Caco-2 (cell line): ENCODE data around the gene FOXS1. TPM values are rescaled to one million over a fixed set of nuclear protein-coding genes. Genes with fewer than 3 reads are reported as not detected.

Experiments used
- BruUV-seq: library from RNA; stranded (reverse); fragments of 400-500 nt; replicated peaks from 2 replicates; lab custom pipeline; 2021; lab: Mats Ljungman, UMichigan
- CTCF ChIA-PET: fragments of 300-600 bp; sonication (Branson Sonifier 250); formaldehyde crosslinking; loops from one replicate; lab custom pipeline; 2022; ENCODE audit warnings: antibody characterized with exemption; lab: Charles Lee
- POLR2A ChIA-PET: fragments of 300-600 bp; sonication (Branson Sonifier 250); formaldehyde crosslinking; loops from one replicate; lab custom pipeline; 2022; ENCODE audit warnings: antibody characterized with exemption; lab: Charles Lee
- DNase-seq, 2 experiments: peaks; one replicate each; pipeline versions ENCODE4 v3.0.0 to v3.0.0-alpha.2; 2020 to 2022
- H3K27me3 ChIP-seq: replicated peaks from 2 replicates; pipeline ENCODE4 v1.6.0; 2011; ENCODE audit warnings: low read length; ENCODE audit not compliant: control insufficient read depth, insufficient read depth
- H3K36me3 ChIP-seq: 2 replicates; pipeline ENCODE4 v1.5.1; 2011; ENCODE audit warnings: low read length; ENCODE audit not compliant: control insufficient read depth, insufficient read depth
- H3K4me1 ChIP-seq: fragments of 250-450 bp; sonication (Bioruptor Pico); 2 replicates; pipeline ENCODE4 v1.5.1; 2020; ENCODE audit warnings: mild to moderate bottlenecking
- H3K4me3 ChIP-seq: 2 replicates; pipeline ENCODE4 v1.5.1; 2011; ENCODE audit warnings: low read depth, mild to moderate bottlenecking, control low read depth, low read length
- H3K9me3 ChIP-seq: fragments of 250-450 bp; sonication (Bioruptor Pico); 2 replicates; pipeline ENCODE4 v1.5.1; 2020; ENCODE audit warnings: mild to moderate bottlenecking, moderate library complexity
- H3K27ac Mint-ChIP-seq: one replicate; pipeline ENCODE4 v1.8.0; 2022; ENCODE audit warnings: mixed read lengths; ENCODE audit not compliant: unreplicated experiment
- H3K27me3 Mint-ChIP-seq: one replicate; pipeline ENCODE4 v1.8.0; 2022; ENCODE audit warnings: mixed read lengths; ENCODE audit not compliant: insufficient read depth, unreplicated experiment
- H3K36me3 Mint-ChIP-seq: one replicate; pipeline ENCODE4 v1.8.0; 2022; ENCODE audit warnings: mild to moderate bottlenecking, mixed read lengths; ENCODE audit not compliant: insufficient read depth, unreplicated experiment
- H3K4me1 Mint-ChIP-seq: one replicate; pipeline ENCODE4 v1.8.0; 2022; ENCODE audit warnings: low read depth, mixed read lengths; ENCODE audit not compliant: unreplicated experiment
- H3K4me3 Mint-ChIP-seq: one replicate; pipeline ENCODE4 v1.8.0; 2022; ENCODE audit warnings: mild to moderate bottlenecking, moderate library complexity, mixed read lengths; ENCODE audit not compliant: unreplicated experiment
- H3K9me3 Mint-ChIP-seq: one replicate; pipeline ENCODE4 v1.8.0; 2022; ENCODE audit warnings: mixed read lengths; ENCODE audit not compliant: unreplicated experiment
- intact Hi-C: fragments of 100-400 bp; cut with micrococcal nuclease; formaldehyde crosslinking; loops from one replicate; pipeline ENCODE4 v1.10.0; 2022; ENCODE audit not compliant: unreplicated experiment
- total RNA-seq: library from RNA; stranded (reverse); gene quantifications from 2 replicates; pipeline ENCODE4 v1.2.3, GENCODE V29; 2022
- TF ChIP-seq, protein P1 (sequence below), 2 experiments: fragments of 200-600 bp in 1 of 2; IDR thresholded peaks; 1 replicate in 1 of 2; 2 replicates in 1 of 2; pipeline versions ENCODE4 v1.5.1 to v1.8.0; 2011 to 2022; ENCODE audit warnings: antibody characterized with exemption in 1 of 2, control low read depth in 1 of 2, inconsistent platforms in 1 of 2, low read depth in 1 of 2, low read length in 1 of 2, mild to moderate bottlenecking in 1 of 2, moderate library complexity in 1 of 2; ENCODE audit not compliant: insufficient read depth in 1 of 2, severe bottlenecking in 1 of 2, unreplicated experiment in 1 of 2

Gene FOXS1
- total RNA-seq, 1 experiment from 2014 or later = not detected

DNA sequence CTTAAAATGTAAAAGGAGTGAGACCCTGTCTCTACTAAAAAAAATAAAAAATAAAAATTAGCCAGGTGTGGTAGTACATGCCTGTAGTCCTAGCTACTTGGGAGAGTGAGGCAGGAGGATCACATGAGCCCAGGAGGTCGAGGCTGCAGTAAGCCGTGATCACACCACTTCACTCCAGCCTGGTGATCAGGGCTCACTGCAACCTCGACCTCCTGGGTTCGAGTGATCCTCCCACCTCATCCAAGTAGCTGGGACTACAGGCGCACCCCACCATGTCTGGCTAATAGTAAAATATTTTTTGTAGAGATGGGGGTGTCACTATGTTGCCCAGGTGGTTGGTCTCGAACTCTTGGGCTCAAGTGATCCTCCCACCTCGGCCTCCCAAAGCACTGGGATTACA, 8.1 kb upstream of the FOXS1 start:
- Histone ChIP-seq H3K9me3 (no peaks in the 10 kb centered on the region), H3K36me3 (no peaks in the 10 kb centered on the region), H3K27me3 (peaks cover 9% of the 10 kb centered on the region), H3K4me3 (no peak overlapping the region), H3K4me1 (peaks cover 7% of the 10 kb centered on the region)
- Mint-ChIP-seq H3K27me3 (peaks cover 22% of the 10 kb centered on the region), H3K4me1 (no peaks in the 10 kb centered on the region), H3K4me3 (no peak overlapping the region), H3K36me3 (no peaks in the 10 kb centered on the region), H3K9me3 (no peaks in the 10 kb centered on the region), H3K27ac (no peak overlapping the region)
- peak in 1 of 2 experiments; percentile 33 for DNase-seq
- intact Hi-C loops = loop anchor here (5.0 kb wide), 1 partner anchor 164 kb away; no protein-coding TSS in a partner anchor
- POLR2A ChIA-PET = interaction anchor here (0.6 kb wide), 2 partner anchors 177 to 529 kb away, joined by 3 to 11 read pairs; no protein-coding TSS in a partner anchor
- TF ChIP-seq, protein P1, sequence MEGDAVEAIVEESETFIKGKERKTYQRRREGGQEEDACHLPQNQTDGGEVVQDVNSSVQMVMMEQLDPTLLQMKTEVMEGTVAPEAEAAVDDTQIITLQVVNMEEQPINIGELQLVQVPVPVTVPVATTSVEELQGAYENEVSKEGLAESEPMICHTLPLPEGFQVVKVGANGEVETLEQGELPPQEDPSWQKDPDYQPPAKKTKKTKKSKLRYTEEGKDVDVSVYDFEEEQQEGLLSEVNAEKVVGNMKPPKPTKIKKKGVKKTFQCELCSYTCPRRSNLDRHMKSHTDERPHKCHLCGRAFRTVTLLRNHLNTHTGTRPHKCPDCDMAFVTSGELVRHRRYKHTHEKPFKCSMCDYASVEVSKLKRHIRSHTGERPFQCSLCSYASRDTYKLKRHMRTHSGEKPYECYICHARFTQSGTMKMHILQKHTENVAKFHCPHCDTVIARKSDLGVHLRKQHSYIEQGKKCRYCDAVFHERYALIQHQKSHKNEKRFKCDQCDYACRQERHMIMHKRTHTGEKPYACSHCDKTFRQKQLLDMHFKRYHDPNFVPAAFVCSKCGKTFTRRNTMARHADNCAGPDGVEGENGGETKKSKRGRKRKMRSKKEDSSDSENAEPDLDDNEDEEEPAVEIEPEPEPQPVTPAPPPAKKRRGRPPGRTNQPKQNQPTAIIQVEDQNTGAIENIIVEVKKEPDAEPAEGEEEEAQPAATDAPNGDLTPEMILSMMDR (IDR thresholded peaks at IDR 0.05; ENCODE audit: insufficient read depth in 1 of 2, low read depth in 1 of 2, low read length in 1 of 2, severe bottlenecking in 1 of 2, unreplicated experiment in 1 of 2) = no peak
- CTCF ChIA-PET = interaction anchor here (0.5 to 4.2 kb wide), 35 partner anchors 8 to 1809 kb away, joined by 3 to 110 read pairs (median 4); partner anchors contain the start of genes DUSP15, PDRG1, TTLL9 and XKR7
- BruUV-seq = no TSS peak

DNA sequence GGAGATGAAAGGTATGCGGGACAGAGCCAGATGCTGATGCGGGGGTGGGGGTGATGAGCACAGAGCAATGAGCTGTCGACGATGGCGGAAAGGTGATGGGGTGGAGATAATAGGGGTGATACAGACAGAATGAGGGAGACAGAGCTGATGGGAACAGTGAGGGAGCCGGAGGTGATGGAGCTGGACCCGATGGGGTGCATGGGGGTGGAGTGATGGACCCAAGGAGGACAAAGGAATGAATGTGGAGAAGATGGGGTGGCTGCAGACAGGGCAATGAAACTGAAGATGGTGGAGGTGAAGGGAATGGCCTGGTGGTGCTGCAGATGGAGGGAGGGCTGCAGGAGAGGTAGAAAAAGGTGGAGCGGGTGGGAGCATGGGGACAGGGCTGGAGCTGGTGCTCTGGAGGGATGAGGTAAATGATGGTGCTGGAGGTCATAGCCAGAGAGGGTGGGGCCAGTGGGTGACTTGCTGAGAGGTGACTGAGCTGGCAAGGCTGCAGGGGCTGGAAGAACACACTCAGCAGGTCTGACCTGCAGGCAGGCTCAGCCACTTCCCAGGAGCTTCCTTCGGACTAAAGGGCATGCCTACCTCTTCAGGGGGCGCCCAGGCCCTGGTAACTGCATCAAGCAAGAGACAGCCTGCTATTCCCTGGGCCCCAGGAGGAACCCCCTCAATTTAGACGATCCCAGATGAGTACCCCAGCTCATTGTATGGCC, 6.0 kb upstream of the FOXS1 start:
- intact Hi-C loops = loop anchor here (5.0 kb wide), 1 partner anchor 166 kb away; no protein-coding TSS in a partner anchor

More for the DNA sequence above, 6.0 kb upstream of the FOXS1 start:
- Histone ChIP-seq H3K4me1 (peaks cover 7% of the 10 kb centered on the region; the same call in 1 of the 2 replicates), H3K27me3 (peaks cover 11% of the 10 kb centered on the region), H3K36me3 (no peaks in the 10 kb centered on the region), H3K9me3 (no peaks in the 10 kb centered on the region), H3K4me3 (no peak overlapping the region)
- no peak for DNase-seq
- H3K4me3 Mint-ChIP-seq = no peak overlapping the region
- no peak overlapping the region for H3K27ac Mint-ChIP-seq
- peaks cover 18% of the 10 kb centered on the region for H3K27me3 Mint-ChIP-seq
- H3K4me1 Mint-ChIP-seq = no peaks in the 10 kb centered on the region
- ChIA-PET CTCF (interaction anchor here (0.6 to 4.2 kb wide), 13 partner anchors 9 to 788 kb away, joined by 3 to 41 read pairs (median 5); partner anchors contain the start of gene PDRG1), POLR2A (no interaction called here)
- no peaks in the 10 kb centered on the region for H3K9me3 Mint-ChIP-seq
- BruUV-seq = no TSS peak
- no peaks in the 10 kb centered on the region for H3K36me3 Mint-ChIP-seq
- TF ChIP-seq, protein P1 (IDR thresholded peaks at IDR 0.05; ENCODE audit: insufficient read depth in 1 of 2, low read depth in 1 of 2, low read length in 1 of 2, severe bottlenecking in 1 of 2, unreplicated experiment in 1 of 2) = no peak
